Activated CD8-positive, alpha-beta memory T cell treated with anti-CD3 and anti-CD28 coated beads for 24 hours (primary cell): Measurements from ENCODE around the gene CNPY2.
A peak's percentile ranks its signal among the peaks of the same experiment; 100 is the strongest.
"Not testable (repeated sequence)": the region's sequence is repeated elsewhere in the genome, so short reads cannot be mapped to it uniquely, and the experiment has no call there.

ENCODE experiments used
- DNase-seq: peaks from one replicate; pipeline ENCODE4 v3.0.0-alpha.2; 2020

The CNPY2 gene

DNA sequence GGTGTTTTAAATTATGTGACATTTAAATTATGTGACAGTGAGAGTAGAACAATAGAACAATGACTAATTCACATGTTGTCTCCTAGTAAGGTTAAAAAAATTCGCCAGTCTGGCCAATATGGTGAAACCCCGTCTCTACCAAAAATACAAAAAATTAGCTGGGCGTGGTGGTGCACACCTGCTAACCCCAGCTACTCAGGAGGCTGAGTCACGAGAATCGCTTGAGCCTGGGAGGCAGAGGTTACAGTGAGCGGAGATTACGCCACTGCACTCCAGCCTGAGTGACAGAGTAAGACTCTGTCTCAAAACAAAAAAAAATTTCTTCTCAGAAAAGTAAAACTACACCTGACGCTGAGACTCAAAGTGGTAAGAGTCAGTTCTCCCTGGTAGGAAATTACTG is 18.4 kb downstream of the CNPY2 start:
- DNase-seq, result no peak

DNA sequence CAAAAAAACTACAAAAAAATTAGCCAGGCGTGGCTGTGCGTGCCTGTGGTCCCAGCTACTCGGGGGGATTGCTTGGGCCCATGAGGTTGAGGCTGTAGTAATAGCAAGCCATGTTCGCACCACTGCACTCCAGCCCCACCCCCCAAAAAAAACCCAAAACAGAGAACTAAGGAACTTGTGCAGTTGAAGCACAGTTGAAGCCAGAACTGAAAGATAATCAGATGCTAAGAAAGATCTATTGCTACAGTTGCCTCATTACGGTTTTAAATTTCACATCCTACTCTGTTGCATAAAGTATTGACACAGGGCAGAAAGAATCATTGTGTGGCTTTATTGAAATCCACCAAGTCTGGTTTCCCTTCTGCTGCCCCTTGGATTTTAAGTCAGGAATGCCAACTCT is 19.5 kb downstream of the CNPY2 start:
- DNase-seq, result no peak

DNA sequence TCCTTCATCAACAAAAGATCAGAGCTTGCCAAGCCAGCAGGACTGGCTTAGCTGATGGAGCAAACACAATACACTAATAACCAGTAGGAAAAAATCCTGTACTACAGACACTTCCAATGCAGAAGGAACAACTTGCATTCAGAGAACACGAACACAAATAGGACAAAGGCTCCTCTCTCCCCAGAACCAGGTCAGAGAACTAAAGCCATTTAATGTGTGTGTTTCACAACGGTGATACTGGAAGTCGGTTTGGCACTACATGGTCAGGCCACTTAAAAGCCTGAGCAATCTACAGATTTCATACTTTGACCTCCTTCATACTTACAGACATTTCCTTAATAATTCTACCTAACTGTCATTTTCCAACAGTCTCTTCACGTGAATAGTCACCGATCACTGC is 22.0 kb downstream of the CNPY2 start:
- no peak for DNase-seq

DNA sequence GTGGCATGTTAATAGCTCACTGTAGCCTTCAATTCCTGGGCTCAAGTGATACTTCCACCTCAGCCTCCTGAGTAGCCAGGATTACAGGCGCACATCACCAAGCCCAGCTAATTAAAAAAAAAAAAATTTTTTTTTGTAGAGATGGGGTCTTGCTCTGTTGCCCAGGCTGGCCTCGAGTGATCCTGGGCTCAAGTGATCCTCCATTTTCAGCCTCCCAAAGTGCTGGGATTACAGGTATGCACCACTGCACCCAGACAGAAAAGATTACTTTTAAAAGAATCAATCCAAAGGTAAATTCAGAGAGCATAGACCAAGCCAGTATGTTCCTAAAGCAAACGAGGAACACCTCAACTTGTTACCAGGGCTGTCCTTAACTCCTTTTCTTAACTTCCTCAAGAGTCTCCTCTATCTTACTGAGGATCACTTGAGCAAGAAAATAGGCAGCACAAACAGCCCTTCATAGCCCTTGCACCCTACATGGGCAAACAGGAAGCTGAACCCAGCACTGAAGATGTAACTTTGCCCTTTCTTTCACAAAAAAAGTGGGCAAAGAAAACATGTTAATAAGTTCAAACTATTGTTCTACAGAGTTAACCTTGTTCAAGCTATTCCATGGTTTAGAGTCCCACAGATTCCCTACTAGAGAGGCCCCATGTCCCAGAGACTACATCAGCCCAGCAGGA is 26.9 kb downstream of the CNPY2 start:
- no peak for DNase-seq

DNA sequence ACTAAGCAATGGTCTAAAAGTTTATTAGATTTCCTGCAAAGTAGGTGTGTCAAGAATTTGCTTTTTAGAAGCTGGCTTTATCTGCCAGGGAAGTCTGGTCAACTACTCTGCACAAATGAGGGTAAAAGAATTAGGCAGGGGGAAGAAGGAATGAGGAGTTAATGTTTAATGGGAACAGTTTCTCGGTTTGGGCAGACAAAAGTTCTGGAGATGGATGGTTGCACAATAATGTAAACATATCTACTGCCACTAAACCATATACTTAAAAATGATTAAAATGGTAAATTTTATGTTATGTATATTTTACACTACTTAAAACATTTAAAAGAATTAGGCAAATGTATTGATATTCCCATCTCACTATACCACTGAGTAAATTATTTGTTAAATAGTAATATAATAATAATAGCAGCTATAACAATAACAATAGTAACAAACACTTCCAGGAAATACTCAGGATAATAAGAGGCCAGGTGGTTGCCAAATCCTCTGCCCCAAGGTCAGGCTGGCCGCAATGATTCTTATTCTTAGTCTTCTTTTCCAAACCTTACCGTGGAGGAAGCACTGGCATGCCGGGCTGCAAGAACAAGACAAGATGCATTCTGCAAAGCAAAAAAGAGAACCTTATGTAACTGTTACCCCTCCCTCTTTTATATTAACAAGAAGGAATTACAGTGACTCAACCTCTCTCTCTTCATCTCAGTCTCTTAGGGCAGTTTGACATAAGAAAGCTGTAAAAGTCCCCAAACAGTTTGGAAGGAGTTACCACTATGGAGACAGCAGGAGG is 29.6 kb downstream of the CNPY2 start:
- no peak for DNase-seq

DNA sequence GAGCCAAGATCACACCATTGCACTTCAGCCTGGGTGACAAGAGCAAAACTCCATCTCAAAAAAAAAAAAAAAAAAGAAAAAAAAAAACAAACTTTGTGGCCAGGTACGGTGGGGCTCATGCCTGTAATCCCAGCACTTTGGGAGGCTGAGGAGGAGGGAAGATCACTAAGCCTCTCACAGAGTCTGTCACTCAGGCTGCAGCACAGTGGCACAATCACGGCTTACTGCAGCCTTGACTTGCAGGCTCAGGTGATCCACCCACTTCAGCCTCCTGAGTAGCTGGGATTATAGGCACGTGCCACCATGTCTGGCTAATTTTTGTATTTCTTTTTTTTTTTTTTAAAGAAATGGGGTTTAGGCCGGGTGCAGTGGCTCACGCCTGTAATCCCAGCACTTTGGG is 31.5 kb downstream of the CNPY2 start:
- not testable (repeated sequence) for DNase-seq

DNA sequence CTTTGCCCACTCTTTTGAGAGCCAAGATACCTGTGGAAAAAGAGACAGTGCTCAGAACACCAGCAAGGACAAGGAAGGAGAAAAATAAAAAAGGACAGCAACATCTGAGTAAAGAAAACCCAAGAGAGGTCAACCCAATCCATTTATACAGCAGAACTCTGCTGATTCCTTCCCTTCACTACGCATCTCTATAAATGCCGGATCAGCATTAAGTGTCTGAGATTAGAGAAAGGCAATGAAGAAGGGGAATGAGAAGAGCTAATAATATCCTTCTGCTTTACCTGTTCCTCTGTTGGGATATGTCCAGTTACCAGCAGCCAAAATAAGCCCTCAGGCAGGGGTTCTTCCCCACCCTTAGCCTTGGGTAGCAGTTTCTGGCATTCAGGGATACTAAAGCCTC is 33.2 kb downstream of the CNPY2 start:
- DNase-seq, result no peak

DNA sequence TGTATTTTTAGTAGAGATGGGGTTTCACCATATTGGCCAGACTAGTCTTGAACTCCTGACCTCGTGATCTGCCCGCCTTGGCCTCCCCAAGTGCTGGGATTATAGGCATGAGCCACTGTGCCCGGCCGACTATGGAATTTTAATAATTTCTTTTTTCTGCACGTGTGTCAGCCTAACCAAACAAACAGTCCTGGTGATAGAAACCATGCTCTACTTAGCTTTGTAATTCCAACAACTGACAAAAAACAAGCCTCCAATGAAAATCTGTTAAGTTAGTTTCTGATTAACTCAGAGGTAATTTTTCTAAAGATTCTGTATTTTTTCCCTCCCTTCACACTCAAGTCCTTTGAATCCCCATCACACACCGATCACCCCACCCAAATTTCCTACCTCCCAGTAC is 33.8 kb downstream of the CNPY2 start:
- no peak for DNase-seq

DNA sequence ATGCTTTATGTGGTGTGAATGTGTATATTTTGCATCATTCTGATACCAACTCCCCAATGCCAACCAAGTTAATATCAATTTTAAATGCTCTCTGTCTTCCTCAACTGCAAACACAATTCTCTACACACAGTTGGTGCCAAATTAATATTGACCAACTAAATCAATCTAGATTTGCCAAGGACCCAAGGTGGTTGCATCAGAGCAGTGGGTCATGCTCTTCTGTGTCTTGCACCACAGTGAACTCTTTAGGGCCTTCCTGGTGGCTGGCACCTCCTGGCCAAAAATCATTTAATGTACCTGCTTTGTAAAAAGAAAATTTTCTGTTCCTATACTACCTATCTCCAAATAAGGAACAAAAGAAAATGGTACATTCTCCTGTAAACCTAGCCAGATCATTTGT is 34.9 kb downstream of the CNPY2 start:
- no peak for DNase-seq

DNA sequence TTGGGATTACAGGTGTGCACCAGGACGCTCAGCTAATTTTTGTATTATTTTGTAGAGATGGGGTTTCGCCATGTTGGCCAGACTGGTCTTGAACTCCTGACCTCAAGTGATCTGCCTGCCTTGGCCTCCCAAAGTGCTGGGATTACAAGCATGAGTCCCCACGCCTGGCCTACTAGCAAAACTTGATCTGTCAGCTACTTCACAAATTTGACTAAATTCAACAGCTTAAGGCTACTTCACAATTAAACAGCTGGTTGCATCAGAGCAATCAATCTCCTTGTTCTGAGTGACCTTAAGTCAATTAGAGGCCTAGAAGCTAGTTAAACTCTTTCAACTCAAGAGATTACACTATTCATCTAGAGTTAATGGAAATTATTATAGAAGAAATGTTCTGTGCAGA is 36.9 kb downstream of the CNPY2 start:
- DNase-seq, result no peak

DNA sequence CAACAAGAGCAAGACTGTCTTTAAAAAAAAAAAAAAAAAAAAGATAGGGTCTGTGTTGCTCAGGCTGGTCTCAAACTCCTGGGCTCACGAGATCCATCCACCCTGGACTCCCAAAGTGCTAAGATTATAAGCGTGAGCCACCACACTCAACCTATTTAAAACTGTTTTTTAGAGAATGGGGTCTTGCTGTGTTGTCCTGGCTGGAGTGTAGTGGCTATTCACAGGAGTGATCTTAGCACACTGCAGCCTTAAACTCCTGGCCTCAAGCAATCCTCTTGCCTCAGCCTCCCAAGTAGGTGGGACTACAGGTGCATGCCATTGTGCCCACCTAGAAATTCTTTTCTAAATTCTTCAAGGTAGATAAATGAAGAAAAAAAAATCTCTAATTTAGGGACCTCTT is 41.5 kb downstream of the CNPY2 start:
- no peak for DNase-seq

DNA sequence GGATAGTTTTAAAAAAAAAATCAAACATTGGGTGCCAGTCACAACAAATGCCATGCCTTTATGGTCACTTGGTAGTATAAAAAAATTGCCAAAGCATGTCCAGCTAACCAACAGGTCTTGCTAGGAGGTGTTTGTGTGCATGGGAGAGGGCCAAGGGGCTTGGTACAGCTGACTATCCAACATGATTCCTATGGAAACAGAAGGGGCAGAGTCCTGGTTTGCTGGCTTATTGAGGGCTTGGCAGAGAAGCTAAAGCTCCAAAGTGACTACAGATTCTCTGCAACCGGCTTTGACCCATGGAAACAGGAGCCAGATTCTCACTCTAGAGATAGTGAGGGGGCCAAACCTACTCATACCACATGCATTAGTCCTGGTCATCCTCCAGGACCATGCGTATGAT is 43.3 kb downstream of the CNPY2 start:
- not testable (repeated sequence) for DNase-seq

DNA sequence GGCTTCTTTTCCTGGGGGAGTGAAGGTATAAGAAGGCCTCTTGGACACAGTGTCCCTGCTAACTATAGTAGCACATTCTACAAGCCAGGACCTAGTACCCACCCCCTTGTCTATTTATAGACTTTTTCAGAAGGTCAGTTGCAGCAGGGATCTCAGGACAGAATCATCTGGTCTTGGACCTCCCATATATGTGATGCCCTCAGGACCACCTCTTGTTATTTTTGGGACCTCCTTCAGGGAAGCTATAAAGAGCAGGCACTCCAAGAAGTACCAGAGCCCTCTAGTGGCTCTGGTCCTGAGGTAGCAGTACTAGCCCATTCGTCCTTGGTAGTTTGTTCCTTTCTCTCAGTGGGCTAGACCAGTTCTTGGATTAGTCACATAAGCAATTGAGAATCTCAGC is 44.8 kb downstream of the CNPY2 start:
- DNase-seq, result no peak

DNA sequence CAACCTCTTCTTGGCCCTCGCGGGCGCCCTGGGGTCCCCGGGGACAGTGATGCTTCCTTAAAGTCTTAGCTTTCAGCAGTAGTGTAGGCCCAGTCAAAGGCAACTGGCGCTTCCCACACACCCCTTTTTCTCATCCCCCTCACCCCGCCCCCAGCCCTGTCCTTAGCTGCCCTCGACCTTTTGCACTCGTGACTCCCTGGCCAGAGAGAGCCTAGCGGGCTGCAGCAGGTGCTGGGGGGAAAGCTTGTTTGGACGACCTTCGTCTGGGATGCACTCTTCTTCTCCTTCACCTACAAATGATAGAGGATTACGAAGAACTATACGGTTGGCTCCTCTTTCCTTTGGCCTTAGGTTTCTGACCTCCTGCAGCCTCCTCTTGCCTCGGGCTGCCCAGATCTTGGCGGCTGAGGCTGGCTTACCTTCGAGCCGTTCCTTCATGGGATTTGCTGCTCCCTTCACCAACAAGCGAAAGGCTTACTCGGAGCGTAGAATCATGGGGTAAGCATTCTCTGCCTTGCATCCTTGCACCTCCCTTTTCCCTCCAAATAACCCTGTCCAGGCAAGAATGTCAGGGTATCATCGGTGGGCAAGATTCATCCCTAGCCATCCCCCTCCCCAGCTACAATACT is 48.2 kb downstream of the CNPY2 start:
- DNase-seq, result no peak

DNA sequence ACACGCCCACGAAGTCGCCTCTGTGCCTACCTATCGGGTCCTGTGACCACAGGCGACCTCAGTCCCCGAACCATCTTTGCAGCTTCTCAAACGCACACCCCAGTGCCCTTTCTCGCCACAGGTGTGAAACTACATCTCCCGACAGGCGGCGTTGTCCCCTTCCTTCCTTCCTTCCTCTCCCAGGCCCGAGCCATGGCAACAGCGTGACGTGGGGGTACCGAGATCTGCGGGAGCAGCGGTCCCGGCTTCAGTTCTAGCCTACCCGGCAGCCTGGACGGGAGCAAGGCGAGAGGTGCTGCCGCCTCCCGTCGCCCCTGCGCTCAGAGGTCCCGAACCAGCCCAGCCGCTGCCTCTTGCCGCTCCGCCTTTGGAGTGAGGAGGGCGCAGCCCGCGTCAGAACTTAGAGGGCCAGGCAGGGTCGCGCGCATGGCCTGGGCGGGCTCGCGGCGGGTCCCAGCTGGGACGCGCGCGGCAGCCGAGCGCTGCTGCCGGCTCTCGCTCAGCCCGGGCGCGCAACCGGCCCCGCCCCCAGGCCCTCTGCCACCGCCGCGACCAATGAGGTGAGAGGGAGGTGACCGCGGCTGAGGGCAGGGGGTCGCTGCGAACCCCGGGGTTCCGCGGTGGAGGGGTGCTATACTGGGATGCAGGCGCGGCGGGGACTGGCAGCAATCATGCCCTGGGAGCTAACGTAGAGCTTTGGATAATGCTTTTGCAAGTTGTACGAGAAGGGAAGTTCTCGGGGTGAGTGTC is 48.9 kb downstream of the CNPY2 start, which contains the start of gene COQ10A:
Gene COQ10A (plus strand): TSS at position 250 of the 750 bp plus-strand sequence. CDS start 177 bp downstream, at position 427.
- peak; percentile 93 for DNase-seq

DNA sequence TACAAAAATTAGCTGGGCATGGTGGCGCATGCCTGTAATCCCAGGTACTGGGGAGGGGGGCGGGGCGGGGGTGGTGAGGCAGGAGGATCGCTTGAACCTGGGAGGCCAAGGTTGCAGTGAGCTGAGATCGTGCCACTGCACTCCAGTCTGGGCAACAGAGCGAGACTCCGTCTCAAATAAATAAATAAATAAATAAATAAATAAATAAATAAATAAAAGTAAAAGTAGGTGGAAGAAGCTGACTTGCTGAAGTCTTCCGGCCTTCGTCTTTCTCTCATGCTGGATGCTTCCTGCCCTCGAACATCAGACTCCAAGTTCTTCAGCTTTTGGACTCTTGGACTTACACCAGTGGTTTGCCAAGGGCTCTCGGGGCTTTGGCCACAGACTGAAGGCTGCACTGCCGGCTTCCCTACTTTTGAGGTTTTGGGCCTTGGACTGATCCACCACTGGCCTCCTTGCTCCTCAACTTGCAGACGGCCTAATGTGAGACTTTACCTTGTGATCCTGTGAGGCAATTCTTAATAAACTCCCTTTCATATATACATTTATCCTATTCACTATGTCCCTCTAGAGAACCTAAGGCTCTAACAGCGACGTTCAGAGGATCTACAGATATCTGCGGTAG is 49.6 kb downstream of the CNPY2 start:
- not testable (repeated sequence) for DNase-seq

DNA sequence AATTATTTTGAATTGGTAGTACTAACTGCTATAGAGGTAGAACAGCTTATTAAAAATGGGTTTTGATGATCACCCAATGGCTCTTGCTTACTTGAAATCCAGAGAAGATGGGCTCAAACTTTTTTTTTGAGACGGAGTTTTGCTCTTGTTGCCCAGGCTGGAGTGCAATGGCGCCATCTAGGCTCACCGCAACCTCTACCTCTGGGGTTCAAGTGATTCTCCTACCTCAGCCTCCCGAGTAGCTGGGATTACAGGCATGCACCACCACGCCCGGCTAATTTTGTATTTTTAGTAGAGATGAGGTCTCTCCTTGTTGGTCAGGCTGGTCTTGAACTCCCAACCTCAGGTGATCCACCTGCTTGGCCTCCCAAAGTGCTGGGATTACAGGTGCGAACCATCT is 52.8 kb downstream of the CNPY2 start:
- DNase-seq, result not testable (repeated sequence)

DNA sequence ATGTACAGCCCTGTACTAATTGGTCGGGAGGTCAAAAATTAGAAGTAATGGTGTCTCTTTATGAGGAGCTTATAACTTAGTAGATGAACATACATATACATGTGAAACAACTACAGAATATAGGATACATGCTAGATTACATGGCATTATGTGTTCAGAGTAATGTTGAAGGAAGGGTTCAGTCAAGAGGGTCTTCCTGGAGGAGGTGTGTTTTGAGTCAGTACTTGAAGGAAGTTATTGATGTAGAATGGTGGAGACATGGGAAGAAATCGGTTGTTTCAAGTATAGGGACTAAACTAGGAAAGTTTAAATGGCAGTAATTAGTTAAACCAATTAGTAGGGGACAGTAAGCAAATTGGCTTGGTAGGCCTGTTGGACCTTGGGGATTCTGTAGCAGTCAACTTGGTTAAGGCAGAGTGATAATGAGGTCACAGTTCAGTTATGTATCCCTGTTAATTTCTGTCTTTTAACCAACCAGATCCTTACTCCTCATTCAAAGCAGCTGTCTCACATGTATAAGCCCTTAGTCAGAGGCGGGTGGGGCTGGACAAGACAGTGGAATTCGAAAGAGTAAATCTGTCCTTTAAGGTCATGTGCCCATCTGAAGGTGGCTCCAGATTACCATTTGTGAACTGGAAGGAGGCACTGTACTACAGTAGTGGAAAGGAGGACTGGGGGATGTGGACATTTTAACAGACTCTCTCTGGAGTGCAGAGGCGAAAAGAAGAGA is 54.1 kb downstream of the CNPY2 start:
- no peak for DNase-seq

DNA sequence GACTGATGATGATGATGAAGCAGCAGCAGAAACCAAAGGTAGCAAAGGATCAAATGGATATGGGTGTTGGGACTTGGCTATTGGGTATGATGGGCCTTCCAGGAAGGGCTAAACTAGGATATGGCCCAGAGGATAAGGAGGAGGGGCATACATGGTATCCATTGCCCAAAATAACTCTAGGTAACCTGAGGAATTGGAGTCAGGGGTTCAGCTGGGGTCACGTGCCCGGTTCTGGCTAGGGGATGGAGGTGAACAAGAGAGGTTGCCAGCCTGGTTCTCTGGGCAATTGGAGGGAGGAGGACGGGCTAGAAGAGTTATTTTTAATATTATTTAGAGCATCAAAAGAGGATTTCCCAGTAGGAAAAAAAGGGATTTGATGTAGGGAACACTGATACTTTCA is 54.9 kb downstream of the CNPY2 start:
- no peak for DNase-seq

DNA sequence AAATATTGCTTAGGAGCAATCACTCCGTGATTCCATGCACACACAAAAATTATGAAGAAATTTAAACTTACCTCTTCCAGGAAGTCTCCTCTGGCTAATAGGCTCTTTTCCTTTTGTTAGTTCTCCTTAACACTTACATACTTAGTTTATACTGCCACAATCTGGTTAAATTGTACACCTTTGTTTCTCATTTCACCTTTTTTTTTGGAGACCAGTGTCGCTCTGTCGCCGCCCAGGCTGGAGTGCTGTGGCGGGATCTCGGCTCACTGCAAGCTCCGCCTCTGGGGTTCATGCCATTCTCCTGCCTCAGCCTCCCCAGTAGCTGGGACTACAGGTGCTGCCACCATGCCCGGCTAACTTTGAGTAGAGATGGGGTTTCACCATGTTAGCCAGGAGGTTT is 55.4 kb downstream of the CNPY2 start:
- no peak for DNase-seq
